ENCODE results near the gene DLG2. TPM values are rescaled to one million over a fixed set of nuclear protein-coding genes. Genes with fewer than 3 reads are reported as not detected.

The DLG2 gene
- total and polyA plus RNA-seq, 2 of the 8 experiments (the other 6 are each of a cell fraction or from before 2014, with no cell fraction given): 1.7 to 14.3 TPM

DNA sequence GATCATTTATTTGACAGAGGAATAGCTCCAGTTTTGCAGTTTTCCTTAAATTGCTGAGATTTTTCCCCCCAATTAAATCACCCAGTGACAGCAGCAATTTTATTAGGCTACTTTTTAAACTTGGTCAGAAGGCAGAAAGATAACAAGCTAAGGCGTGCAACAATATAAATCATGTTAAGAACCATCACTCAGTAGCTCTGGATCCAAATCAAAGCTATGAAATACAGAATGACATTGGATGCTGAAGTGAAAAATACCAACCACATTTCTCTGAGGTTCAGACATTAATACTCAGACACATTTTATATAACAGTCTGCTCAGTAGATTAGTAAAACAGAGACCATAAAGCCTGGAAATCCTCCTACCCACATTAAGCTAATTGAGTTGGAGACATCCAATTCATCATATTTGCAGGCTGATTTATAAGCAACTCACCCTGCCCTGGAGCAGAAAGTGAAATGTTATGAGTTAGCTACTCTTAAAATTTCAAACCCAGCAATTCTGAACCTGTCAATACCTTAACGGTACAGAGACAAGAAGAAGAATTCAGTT is 1108.4 kb downstream of the DLG2 start:
- Histone ChIP-seq H3K4me3 (ENCODE audit: extremely low read depth in 1 of 4, insufficient read depth in 2 of 4, low read depth in 3 of 4, low read length in 4 of 4) (no peak overlapping the region), H4K5ac (ENCODE audit: insufficient read length, low read depth, low read length) (no peak overlapping the region), H3K4me1 (replicated peaks in 1 of 4; ENCODE audit: control insufficient read depth in 3 of 4, insufficient read depth in 4 of 4, low read length in 3 of 4) (no peaks in the 10 kb centered on the region), H3K23me2 (ENCODE audit: low read depth, low read length) (no peaks in the 10 kb centered on the region), H3K79me1 (ENCODE audit: low read depth, low read length) (no peaks in the 10 kb centered on the region), H2BK15ac (ENCODE audit: low read length) (no peak overlapping the region), H3K14ac (ENCODE audit: insufficient read length) (no peak overlapping the region), H3K56ac (replicated peaks; ENCODE audit: insufficient read length, low read depth, low read length) (no peak overlapping the region), H3K27ac (ENCODE audit: low read depth, low read length) (no peak overlapping the region), H3K23ac (ENCODE audit: insufficient read length) (no peak overlapping the region), H2AFZ (ENCODE audit: low read length) (no peak overlapping the region), H3K4ac (replicated peaks; ENCODE audit: insufficient read length, low read depth, low read length) (no peak overlapping the region), H4K91ac (replicated peaks; ENCODE audit: insufficient read length, low read length) (no peak overlapping the region), H3K4me2 (ENCODE audit: insufficient read depth in 1 of 2, low read depth in 2 of 2, low read length in 2 of 2) (no peak overlapping the region), H3K79me2 (ENCODE audit: control insufficient read depth in 1 of 2, insufficient read depth in 2 of 2, low read length in 2 of 2) (no peaks in the 10 kb centered on the region), H2BK120ac (replicated peaks; ENCODE audit: low read depth, low read length) (no peak overlapping the region), H2AK5ac (ENCODE audit: low read depth, low read length) (no peak overlapping the region), H3K18ac (ENCODE audit: extremely low read depth, low read length) (no peak overlapping the region), H4K8ac (ENCODE audit: extremely low read depth, insufficient read depth, low read length) (no peak overlapping the region), H2BK20ac (ENCODE audit: low read length) (no peak overlapping the region), H4K20me1 (replicated peaks in 1 of 2; ENCODE audit: control insufficient read depth in 1 of 2, insufficient read depth in 2 of 2, low read length in 2 of 2) (no peaks in the 10 kb centered on the region), H3K27me3 (replicated peaks in 1 of 4; ENCODE audit: control insufficient read depth in 3 of 4, extremely low read depth in 1 of 4, insufficient read depth in 3 of 4, low read length in 3 of 4) (peaks cover 0 to 1% (median 0%) of the 10 kb centered on the region in 4 experiments; a peak in 1 of 7 replicates), H2BK5ac (ENCODE audit: low read depth, low read length) (no peak overlapping the region), H3K36me3 (ENCODE audit: control insufficient read depth in 2 of 4, insufficient read depth in 4 of 4, low read length in 3 of 4) (no peaks in the 10 kb centered on the region), H3K9ac (replicated peaks in 1 of 4; ENCODE audit: extremely low read depth in 1 of 4, low read depth in 3 of 4, low read length in 3 of 4) (no peak overlapping the region), H2BK12ac (ENCODE audit: low read depth, low read length) (no peak overlapping the region), H3K9me3 (ENCODE audit: insufficient read depth in 2 of 2, low read depth in 1 of 2, low read length in 1 of 2) (no peaks in the 10 kb centered on the region)
- no peak for DNase-seq (ENCODE audit: low read depth in 1 of 2, low spot score in 2 of 2)
- no peak for FAIRE-seq
- 91% methylated on average over 2 of the region's 2 CpGs; no CpG with 5 or more reads in 1 of the 2 experiments for WGBS, 2 experiments (ENCODE audit: extremely low coverage in 1 of 2, insufficient coverage in 1 of 2, insufficient read length in 1 of 2, insufficient replicate concordance in 2 of 2, low coverage in 1 of 2, low lambda C conversion rate in 2 of 2, missing lambda C conversion rate in 1 of 2)
- ChIA-PET CTCF (ENCODE audit: partially characterized antibody) (interaction anchor here (0.8 to 2.0 kb wide), 8 partner anchors 10 to 128 kb away, joined by 3 to 12 read pairs (median 3); no protein-coding TSS in a partner anchor), POLR2A (ENCODE audit: partially characterized antibody) (no interaction called here)
- TF ChIP-seq, protein P1, sequence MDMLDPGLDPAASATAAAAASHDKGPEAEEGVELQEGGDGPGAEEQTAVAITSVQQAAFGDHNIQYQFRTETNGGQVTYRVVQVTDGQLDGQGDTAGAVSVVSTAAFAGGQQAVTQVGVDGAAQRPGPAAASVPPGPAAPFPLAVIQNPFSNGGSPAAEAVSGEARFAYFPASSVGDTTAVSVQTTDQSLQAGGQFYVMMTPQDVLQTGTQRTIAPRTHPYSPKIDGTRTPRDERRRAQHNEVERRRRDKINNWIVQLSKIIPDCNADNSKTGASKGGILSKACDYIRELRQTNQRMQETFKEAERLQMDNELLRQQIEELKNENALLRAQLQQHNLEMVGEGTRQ (IDR thresholded peaks at IDR 0.05; ENCODE audit: low read length): no peak
- TF ChIP-seq TAF7 (optimal IDR thresholded peaks at IDR 0.05; ENCODE audit: borderline replicate concordance, low read depth, low read length) (no peak), SIN3A (conservative IDR thresholded peaks at IDR 0.05 in 1 of 2, IDR thresholded peaks at IDR 0.05 in 1 of 2; ENCODE audit: low read depth in 1 of 2, low read length in 2 of 2) (no peak), CEBPB (IDR thresholded peaks at IDR 0.05; ENCODE audit: low read depth, low read length) (no peak), SP2 (IDR thresholded peaks at IDR 0.05; ENCODE audit: low read length) (no peak), SIX5 (IDR thresholded peaks at IDR 0.05; ENCODE audit: low read depth, low read length) (no peak), BACH1 (IDR thresholded peaks at IDR 0.05; ENCODE audit: low read length) (no peak), SAP30 (IDR thresholded peaks at IDR 0.05; ENCODE audit: insufficient read depth, insufficient replicate concordance, low read length) (no peak), RBBP5 (IDR thresholded peaks at IDR 0.05; ENCODE audit: borderline replicate concordance, low read depth, low read length) (no peak), CTCF (IDR thresholded peaks at IDR 0.05; ENCODE audit: control extremely low read depth in 1 of 3, insufficient read depth in 1 of 3, low read depth in 1 of 3, low read length in 3 of 3) (no peak)
